Measurements from ENCODE around the gene DLST. TPM values are rescaled to one million over a fixed set of nuclear protein-coding genes. Genes with fewer than 3 reads are reported as not detected.

Gene DLST
- polyA plus RNA-seq, 1 of the 3 experiments (the other 2 are of a cell fraction), result 92.3 TPM

DNA sequence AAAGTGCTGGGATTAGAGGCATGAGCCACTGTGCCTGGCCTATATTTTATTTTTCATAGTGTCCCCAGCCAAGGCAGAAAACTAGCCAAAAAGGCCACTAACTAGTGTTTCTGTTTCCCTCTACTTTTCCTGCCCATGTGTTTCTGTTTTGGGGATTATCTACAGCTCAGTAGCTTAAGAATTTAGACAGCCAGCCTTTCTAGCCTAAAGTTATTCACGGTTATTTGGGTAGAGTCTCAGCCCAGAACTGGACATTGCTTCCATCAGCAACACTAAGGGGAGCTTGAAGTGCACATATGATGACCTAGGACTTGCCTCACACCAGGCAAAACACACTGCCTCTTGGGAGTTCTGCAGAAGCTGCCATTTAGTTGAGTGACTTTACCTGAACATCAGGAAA, 23.7 kb upstream of the DLST start:
- Histone ChIP-seq H3K9ac (no peak overlapping the region), H3K27me3 (ENCODE audit: insufficient read depth) (no peaks in the 10 kb centered on the region), H4K20me1 (ENCODE audit: insufficient read depth) (no peaks in the 10 kb centered on the region), H3K9me3 (no peaks in the 10 kb centered on the region), H3K36me3 (replicated peaks in 1 of 2; ENCODE audit: control insufficient read depth in 1 of 2, insufficient read depth in 2 of 2, low read length in 1 of 2) (no peaks in the 10 kb centered on the region), H3K4me1 (ENCODE audit: control insufficient read depth in 1 of 2, insufficient read depth in 2 of 2, low read depth in 1 of 2, low read length in 1 of 2) (peaks cover 0 to 19% of the 10 kb centered on the region in 2 experiments; a peak in 2 of 4 replicates), H3K79me2 (ENCODE audit: insufficient read depth) (no peaks in the 10 kb centered on the region), H3K27ac (ENCODE audit: low read depth in 2 of 2, low read length in 1 of 2) (no peak overlapping the region), H3K4me3 (ENCODE audit: low read depth in 2 of 2, low read length in 1 of 2) (no peak overlapping the region), H3K4me2 (no peak overlapping the region), H3K9me2 (no peaks in the 10 kb centered on the region), H2AFZ (ENCODE audit: low read depth) (no peak overlapping the region), H3F3A (replicated peaks; ENCODE audit: insufficient read depth) (peaks cover 3% of the 10 kb centered on the region)
- WGBS (ENCODE audit: low lambda C conversion rate), result 55% methylated on average over 1 of the region's 1 CpG
- ChIA-PET POLR2A (interaction anchor here (1.4 kb wide), 1 partner anchor 48 kb away, joined by 4 read pairs; no protein-coding TSS in a partner anchor), CTCF (interaction anchor here (0.9 to 20.8 kb wide), 5 partner anchors 8 to 231 kb away, joined by 3 to 537 read pairs (median 6); no protein-coding TSS in a partner anchor)
- DNase-seq, result no peak
- TF ChIP-seq IRF3 (IDR thresholded peaks at IDR 0.05; ENCODE audit: low read depth, low read length) (no peak), TCF12 (IDR thresholded peaks at IDR 0.05) (no peak), MAX (IDR thresholded peaks at IDR 0.05; ENCODE audit: low read depth) (no peak), FOSL2 (IDR thresholded peaks at IDR 0.05; ENCODE audit: borderline replicate concordance, low read depth) (no peak), RXRA (IDR thresholded peaks at IDR 0.05; ENCODE audit: borderline replicate concordance, low read depth) (no peak), FOXJ3 (CRISPR knock-in tag; IDR thresholded peaks at IDR 0.05) (no peak), REST (IDR thresholded peaks at IDR 0.05; ENCODE audit: low read depth, low read length) (no peak), USF1 (IDR thresholded peaks at IDR 0.05; ENCODE audit: borderline replicate concordance, low read depth) (no peak), YY1 (IDR thresholded peaks at IDR 0.05; ENCODE audit: low read depth) (no peak), SMC3 (IDR thresholded peaks at IDR 0.05; ENCODE audit: low read depth, low read length) (no peak), NRF1 (IDR thresholded peaks at IDR 0.05; ENCODE audit: low read depth, low read length) (no peak), FOXM1 (IDR thresholded peaks at IDR 0.05; ENCODE audit: low read depth) (no peak)
